Loucy (cell line): ENCODE measurements around the gene FUOM.

Experiments
- H2AFZ ChIP-seq: fragments of 200-600 bp; sonication (generic); 2 replicates; pipeline ENCODE4 v1.6.0; 2016; ENCODE audit warnings: antibody characterized with exemption, mild to moderate bottlenecking, low read length, moderate library complexity
- H3F3A ChIP-seq: fragments of 200-600 bp; 2 replicates; pipeline ENCODE4 v1.6.0; 2016; ENCODE audit warnings: antibody characterized with exemption, low read depth, mild to moderate bottlenecking
- H3K27me3 ChIP-seq: fragments of 200-600 bp; sonication (generic); 2 replicates; pipeline ENCODE4 v1.6.1; 2014; ENCODE audit warnings: low read length, mild to moderate bottlenecking; ENCODE audit not compliant: insufficient read depth, poor library complexity, severe bottlenecking
- H3K36me3 ChIP-seq: fragments of 200-600 bp; sonication (generic); 2 replicates; pipeline ENCODE4 v1.6.1; 2016; ENCODE audit warnings: low read length; ENCODE audit not compliant: insufficient read depth
- H3K4me1 ChIP-seq: fragments of 200-600 bp; sonication (generic); 2 replicates; pipeline ENCODE4 v1.5.1; 2014; ENCODE audit warnings: low read length, mild to moderate bottlenecking; ENCODE audit not compliant: insufficient read depth, poor library complexity, severe bottlenecking
- H3K4me2 ChIP-seq: fragments of 200-600 bp; sonication (generic); 2 replicates; pipeline ENCODE4 v1.6.0; 2014; ENCODE audit warnings: antibody characterized with exemption, low read length, low read depth, mild to moderate bottlenecking; ENCODE audit not compliant: poor library complexity, severe bottlenecking
- H3K4me3 ChIP-seq: fragments of 200-600 bp; sonication (generic); 2 replicates; pipeline ENCODE4 v1.5.1; 2014; ENCODE audit warnings: low read length, mild to moderate bottlenecking, mixed read lengths; ENCODE audit not compliant: poor library complexity, severe bottlenecking
- H3K79me2 ChIP-seq: fragments of 200-600 bp; sonication (generic); 2 replicates; pipeline ENCODE4 v1.6.1; 2014; ENCODE audit warnings: low read length; ENCODE audit not compliant: insufficient read depth
- H3K9ac ChIP-seq: fragments of 200-600 bp; sonication (generic); 2 replicates; pipeline ENCODE4 v1.6.0; 2014; ENCODE audit warnings: mild to moderate bottlenecking, low read depth, low read length, moderate library complexity; ENCODE audit not compliant: poor library complexity, severe bottlenecking
- H3K9me2 ChIP-seq: fragments of 200-600 bp; sonication (generic); replicated peaks from 2 replicates; pipeline ENCODE4 v1.6.1; 2016; ENCODE audit warnings: low read depth, low read length, mixed read lengths
- H3K9me3 ChIP-seq: fragments of 200-600 bp; sonication (generic); 2 replicates; pipeline ENCODE4 v1.6.1; 2014; ENCODE audit warnings: mild to moderate bottlenecking, antibody characterized with exemption, low read length, low read depth; ENCODE audit not compliant: insufficient read depth
- H4K20me1 ChIP-seq: fragments of 200-600 bp; sonication (generic); 2 replicates; pipeline ENCODE4 v1.6.0; 2014; ENCODE audit warnings: antibody characterized with exemption, low read length, mild to moderate bottlenecking; ENCODE audit not compliant: insufficient read depth, poor library complexity, severe bottlenecking
- CTCF ChIP-seq: fragments of 200-600 bp; sonication (generic); conservative IDR thresholded peaks from 2 replicates; pipeline ENCODE4 v1.5.1; 2014; ENCODE audit warnings: mild to moderate bottlenecking, antibody characterized with exemption, low read length
- EZH2phosphoT487 ChIP-seq: fragments of 200-600 bp; IDR thresholded peaks from 2 replicates; pipeline ENCODE4 v1.6.1; 2018; ENCODE audit warnings: antibody characterized with exemption, mild to moderate bottlenecking, moderate library complexity, borderline replicate concordance

FUOM gene

GRCh38 chr10:133351408-133352318 is 6.2 kb downstream of the FUOM start:
- Histone ChIP-seq H3K4me3 (no peak overlapping the region), H4K20me1 (no peaks in the 10 kb centered on the region)

GRCh38 chr10:133350950-133351329 is 6.9 kb downstream of the FUOM start:
- no peak overlapping the region for H2AFZ ChIP-seq
- H3K27me3 ChIP-seq = no peaks in the 10 kb centered on the region
- H3K9me3 ChIP-seq = no peaks in the 10 kb centered on the region; the same call in 1 of the 2 replicates
- H3K9me2 ChIP-seq = no peaks in the 10 kb centered on the region
- H3K36me3 ChIP-seq = no peaks in the 10 kb centered on the region
- H4K20me1 ChIP-seq = no peaks in the 10 kb centered on the region
- no peaks in the 10 kb centered on the region for H3K79me2 ChIP-seq
- no peak overlapping the region for H3K4me2 ChIP-seq
- no peaks in the 10 kb centered on the region for H3F3A ChIP-seq
- no peak overlapping the region for H3K9ac ChIP-seq
- TF ChIP-seq CTCF (no peak), EZH2phosphoT487 (no peak)
- no peak overlapping the region for H3K4me3 ChIP-seq
- no peaks in the 10 kb centered on the region for H3K4me1 ChIP-seq

More at GRCh38 chr10:133351408-133352318, 6.2 kb downstream of the FUOM start:
- Histone ChIP-seq H2AFZ (no peak overlapping the region), H3F3A (no peaks in the 10 kb centered on the region), H3K4me1 (no peaks in the 10 kb centered on the region), H3K9me2 (no peaks in the 10 kb centered on the region), H3K79me2 (no peaks in the 10 kb centered on the region), H3K9me3 (no peaks in the 10 kb centered on the region; the same call in 1 of the 2 replicates), H3K9ac (no peak overlapping the region), H3K36me3 (no peaks in the 10 kb centered on the region), H3K4me2 (no peak overlapping the region), H3K27me3 (no peaks in the 10 kb centered on the region)
- TF ChIP-seq EZH2phosphoT487 (no peak), CTCF (no peak)

GRCh38 chr10:133350283-133350949 is 7.4 kb downstream of the FUOM start:
- TF ChIP-seq CTCF (no peak), EZH2phosphoT487 (no peak)
- Histone ChIP-seq H3K4me2 (no peak overlapping the region), H3K27me3 (no peaks in the 10 kb centered on the region), H3K4me3 (no peak overlapping the region), H3K36me3 (no peaks in the 10 kb centered on the region), H3K9ac (no peak overlapping the region), H3K79me2 (no peaks in the 10 kb centered on the region), H3K9me3 (no peaks in the 10 kb centered on the region; the same call in 1 of the 2 replicates), H3F3A (no peaks in the 10 kb centered on the region), H3K9me2 (no peaks in the 10 kb centered on the region), H2AFZ (no peak overlapping the region), H4K20me1 (no peaks in the 10 kb centered on the region), H3K4me1 (no peaks in the 10 kb centered on the region)
